Kidney tubule cell (primary cell): ENCODE results near the gene ACTA2.

Experiments
- DNase-seq: peaks from one replicate; pipeline ENCODE4 v3.0.0-alpha.2; 2018; ENCODE audit warnings: low spot score

The ACTA2 gene

DNA sequence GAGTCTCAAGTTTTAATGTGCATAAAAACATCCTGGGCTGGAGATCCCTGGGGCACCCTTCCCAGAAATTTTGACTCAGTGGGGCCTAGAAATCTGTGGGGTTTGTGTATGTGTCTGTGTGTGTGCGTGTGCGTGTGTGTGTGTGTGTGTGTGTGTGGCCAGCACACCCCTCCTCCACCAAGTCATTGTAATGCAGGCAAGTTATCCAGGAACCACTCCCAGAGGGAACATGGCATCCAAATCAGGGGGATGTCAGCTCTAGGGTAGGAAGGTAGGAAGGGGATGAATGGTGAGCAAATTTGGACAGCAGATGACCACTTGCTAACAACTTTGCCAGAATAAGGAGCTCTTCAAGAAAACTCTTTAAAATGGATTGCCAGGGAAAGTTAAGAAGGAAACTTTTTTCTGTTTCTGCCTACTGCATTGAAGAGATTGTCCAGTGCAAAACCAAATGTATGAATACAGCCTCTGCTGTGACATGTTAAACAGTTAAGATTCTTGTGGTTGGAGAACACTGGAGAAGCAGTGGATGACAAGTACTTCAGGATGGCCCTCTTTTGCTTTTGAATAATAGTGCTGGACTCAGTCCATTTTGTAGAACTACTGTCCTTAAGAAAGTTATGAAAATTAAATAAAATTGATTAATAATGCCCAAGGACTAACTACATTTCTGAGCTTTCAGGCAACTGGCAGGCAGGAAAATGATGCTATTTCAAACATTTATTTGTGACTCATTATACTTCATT is 60.2 kb downstream of the ACTA2 start:
- DNase-seq, result peak; percentile 35

DNA sequence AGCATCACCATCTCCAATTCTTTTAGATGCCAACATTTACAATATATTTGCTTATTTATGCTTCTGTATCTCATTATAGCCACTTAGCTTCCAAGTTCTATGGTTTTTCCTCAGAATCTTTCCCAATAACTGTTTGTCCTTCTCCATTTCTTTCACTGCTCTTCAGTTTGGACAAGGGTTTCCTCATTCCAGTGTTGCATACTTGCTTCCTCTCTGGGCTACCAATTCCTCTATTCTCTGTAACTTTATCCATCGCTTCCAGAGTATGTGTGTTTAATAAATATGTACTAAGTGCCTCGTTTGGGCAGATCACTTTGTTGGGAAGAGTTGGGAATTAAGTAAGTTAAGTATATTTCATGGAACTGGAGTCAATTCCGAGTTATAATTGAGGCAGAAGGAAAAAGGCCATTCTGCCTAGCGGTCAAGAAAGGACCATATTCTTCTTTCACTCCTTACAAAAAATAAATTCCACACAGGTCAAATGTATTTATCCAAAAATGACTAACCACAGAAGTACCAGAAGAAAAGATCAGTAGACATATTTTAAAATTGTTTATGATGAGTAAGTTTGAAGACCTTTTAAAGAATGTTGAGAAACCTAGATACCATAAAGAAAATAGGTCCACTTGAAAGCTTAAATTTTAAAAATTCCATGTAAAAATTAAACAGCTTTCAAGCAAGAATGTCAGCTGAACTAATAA is 61.7 kb downstream of the ACTA2 start:
- DNase-seq, result no peak

DNA sequence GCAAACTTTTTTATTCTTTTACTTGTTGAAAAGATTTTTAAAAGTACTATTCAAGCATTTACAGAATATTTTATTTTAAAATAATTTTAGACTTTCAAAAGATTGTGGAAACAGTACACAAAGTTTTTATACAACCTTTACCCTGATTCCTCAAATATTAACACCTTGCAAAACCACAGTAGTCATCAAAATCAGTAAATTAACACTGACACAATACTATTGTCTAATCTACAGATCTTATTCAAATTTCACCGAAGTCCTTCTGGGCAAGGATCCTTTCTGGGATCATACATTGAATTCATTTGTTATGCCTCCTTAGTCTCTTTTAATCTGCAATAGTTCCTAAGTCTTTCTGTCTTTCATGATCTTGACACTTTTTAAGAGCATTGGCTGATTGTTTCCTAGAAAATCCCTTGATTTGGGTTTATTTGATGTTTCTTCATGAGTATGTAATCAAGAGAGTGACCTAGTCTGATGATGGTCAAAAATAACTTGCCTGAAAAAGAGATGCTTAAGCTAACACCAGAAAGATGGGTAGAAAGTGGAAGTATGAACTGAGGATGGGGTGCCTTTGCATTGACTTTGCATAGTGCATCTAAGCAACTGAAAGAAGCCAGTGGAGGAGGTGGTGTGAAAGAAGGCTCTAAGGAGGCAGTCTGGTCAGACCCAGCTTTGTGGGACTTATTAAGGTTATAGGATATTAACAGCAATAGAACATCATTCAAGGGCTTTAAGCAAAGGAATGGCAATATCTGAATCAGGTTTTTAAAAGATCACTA is 62.8 kb downstream of the ACTA2 start:
- DNase-seq, result no peak

DNA sequence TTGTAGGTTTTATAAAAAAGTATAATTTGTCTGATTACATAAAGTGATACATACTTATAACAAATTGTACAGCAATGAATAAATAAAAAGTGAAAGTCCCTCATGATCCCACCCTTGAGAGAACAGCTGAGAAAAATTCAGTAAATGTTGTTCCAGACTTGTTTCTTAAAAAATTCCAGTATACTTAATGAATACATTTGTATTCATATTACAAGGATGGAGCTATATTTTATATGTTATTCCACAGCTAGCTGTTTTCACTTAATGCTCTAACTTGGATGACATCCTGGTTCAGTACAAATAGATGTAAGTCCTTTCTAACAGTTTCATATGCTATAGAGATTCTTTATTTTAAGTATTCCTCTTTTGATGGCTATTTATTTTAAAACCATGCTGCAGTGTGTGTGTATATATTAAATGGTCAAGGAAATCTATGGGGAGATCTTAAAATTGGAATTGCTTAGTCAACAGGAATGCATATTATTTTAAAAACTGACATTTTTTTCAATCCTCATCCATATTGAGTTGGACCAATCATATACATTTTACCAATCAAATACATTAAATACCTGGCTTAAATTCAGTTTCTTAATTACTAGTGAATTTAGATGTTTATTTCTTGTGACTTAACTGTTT is 63.6 kb downstream of the ACTA2 start:
- no peak for DNase-seq

DNA sequence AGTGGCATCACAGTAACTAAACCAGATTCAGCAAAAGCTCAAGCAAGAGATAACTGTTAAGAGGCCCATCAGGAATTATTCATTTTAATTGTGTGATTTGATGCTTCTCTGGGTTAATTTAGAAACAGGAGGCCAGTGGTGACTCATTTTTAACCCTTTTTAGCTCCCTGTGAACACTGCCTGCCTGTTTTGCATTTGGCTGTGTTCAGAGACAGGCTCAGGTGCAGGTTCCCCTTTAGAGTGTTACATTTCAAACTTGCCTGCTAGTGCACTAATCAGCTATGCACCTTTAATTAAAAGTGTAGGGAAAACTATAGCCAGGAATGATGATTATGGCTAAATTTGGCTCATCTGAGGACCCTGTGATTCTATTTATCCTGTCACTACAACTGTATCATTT is 66.0 kb downstream of the ACTA2 start:
- DNase-seq, result no peak
